GM18502 (cell line): ENCODE results near the gene MICAL3.
"Not testable (repeated sequence)": the region's sequence is repeated elsewhere in the genome, so short reads cannot be mapped to it uniquely, and the experiment has no call there.

ENCODE experiments used
- ATAC-seq: cut with Tn5 transposase; IDR thresholded peaks from one replicate; pipeline ENCODE4 v1.9.1; 2021; ENCODE audit warnings: mild to moderate bottlenecking; ENCODE audit not compliant: unreplicated experiment, poor library complexity

MICAL3 gene

DNA sequence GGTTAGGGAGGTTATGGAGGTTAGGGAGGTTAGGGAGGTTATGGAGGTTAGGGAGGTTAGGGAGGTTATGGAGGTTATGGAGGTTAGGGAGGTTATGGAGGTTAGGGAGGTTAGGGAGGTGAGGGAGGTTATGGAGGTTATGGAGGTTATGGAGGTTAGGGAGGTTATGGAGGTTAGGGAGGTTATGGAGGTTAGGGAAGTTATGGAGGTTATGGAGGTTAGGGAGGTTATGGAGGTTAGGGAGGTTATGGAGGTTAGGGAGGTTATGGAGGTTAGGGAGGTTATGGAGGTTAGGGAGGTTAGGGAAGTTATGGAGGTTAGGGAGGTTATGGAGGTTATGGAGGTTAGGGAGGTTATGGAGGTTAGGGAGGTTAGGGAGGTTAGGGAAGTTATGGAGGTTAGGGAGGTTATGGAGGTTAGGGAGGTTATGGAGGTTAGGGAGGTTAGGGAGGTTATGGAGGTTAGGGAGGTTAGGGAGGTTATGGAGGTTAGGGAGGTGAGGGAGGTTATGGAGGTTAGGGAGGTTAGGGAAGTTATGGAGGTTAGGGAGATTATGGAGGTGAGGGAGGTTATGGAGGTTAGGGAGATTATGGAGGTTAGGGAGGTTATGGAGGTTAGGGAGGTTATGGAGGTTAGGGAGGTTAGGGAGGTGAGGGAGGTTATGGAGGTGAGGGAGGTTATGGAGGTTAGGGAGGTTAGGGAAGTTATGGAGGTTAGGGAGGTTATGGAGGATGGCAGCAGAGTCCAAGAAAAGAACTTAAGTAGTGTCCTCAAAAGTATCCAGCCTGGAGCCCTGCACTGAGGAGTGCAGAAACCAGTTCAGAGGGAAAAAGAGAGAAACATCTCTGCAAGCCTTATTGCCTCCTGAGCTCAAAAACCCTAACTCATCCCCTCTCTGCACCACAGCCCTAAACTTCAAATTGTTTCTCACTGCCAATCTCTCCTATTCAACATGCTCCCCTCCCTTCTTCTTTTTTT lies 147.2 kb downstream of the MICAL3 start:
- ATAC-seq, result not testable (repeated sequence)

DNA sequence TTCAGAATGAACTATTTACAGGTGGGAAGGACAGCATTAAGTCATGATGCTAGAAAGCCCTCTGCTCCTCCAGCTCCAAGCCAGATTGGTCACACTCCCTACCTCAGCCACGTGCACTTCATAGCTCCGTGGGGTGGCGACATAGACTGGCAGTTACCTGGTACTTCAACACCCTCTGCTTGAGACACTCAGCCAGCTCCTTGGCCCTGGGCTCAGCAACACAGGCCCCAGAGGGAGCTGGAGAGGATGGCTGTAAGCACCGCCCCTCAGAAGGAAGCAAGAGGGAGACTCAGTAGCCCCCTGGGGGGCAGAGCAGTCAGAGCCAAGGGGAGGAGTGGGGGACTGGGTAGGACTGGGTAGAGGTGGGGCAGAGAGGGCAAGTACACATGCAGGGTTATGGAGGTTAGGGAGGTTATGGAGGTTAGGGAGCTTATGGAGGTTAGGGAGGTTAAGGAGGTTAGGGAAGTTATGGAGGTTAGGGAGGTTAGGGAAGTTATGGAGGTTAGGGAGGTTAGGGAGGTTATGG lies 148.0 kb downstream of the MICAL3 start:
- no peak for ATAC-seq

DNA sequence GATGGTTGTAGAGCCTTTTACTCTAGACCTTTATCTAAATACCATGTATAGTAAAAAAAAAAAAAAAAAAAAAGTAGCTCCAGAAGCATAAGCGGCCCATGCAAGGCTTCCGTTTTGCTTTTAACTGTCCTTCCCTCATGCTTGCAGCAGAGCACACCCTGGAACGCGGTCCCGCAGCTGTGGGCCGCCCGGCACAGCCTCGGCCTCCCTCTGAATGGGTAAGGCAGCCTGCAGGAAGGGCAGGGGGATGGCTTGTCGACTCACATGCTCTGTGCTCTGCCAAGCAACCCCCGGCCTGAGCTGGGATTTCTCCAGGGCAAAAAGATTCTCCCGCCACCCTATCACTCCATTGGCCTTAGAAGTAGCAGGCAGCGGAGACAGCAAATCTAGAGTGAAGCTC lies 148.7 kb downstream of the MICAL3 start:
- ATAC-seq, result no peak

DNA sequence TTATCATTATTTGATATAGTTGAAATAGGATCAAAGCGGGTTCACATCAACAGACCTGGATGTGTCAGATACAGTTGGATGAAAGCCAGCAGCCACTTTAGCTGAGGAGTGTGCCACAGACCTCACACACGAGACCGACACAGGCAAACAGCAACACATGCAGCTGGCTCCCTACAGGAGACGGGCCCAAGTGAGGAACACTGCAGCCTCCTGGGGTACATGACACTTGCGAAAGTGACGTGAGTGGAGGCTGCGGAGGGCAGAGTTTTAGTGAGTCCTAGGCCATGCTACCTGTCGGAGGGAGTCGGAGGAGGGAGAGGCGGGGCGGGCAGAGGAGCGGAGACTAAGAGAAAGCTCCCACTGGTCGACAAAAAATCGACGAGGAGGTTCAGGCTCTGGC lies 149.2 kb downstream of the MICAL3 start:
- ATAC-seq, result no peak

DNA sequence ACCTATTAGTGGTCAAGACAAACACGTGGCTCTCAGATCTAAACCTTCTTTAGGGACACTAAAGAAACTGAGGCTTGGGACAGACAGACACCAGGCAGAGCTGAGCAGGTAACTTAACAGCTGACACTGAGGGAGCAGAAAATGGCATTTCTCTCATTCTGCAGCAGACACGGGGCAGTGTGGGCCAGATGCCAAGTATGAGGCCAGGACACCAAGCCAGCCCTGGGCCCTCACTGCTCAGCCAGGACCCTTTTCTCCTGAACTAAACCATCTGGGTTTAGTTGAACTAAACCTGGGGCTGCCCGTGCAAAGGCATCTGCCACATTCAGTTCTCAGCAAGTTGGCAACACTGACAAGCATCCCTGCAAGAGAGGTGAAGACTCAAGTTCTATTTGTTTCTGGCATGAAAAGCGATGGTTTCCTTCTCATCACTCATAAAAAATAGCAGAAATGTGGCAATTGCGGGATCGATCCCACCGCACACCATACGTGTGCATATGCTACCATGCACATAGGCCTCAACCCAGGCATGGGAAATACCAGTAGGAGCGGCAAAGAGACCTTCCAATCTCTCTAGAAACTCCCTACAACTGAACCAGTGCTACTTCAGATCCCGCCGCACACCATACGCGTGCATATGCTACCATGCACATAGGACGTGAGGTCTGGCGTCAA lies 150.0 kb downstream of the MICAL3 start:
- ATAC-seq, result no peak

DNA sequence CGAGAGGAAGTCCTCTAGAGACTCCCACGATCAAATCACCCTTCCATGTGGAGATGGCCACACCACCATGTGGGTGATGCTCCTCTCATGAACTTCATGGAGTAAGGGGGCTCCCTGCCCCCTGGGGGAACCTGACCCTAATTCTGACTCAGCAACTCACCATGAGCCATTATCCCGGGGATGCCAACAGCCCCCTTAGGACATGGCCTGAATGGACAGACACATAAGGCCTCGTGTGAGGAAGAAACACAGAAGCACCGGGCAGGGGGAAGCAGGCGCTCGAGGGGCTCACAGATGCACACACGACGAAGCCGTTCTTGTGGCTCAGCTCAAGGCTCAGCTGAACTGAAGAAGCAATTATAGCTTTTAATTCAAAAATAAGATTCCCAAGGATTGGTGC lies 150.6 kb downstream of the MICAL3 start:
- ATAC-seq, result no peak

DNA sequence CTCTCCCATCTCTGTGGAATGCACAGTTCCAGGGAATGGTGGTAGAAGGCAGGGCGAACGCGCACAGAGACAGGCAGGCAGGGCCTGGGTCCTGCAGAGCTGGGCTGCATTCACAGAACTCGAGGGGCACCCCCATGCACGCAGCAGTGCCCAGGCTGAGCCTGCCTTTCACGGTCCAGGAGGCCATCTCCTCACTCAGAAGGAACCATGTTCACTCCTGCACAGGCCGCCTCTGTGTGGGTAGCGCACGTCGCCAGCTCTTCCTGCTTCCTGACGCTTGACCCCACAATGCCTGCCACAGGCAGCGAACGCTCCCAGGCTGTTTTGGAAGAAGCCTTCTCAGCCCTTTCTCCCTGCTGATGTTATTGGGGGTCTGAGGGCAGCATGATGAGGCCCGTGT lies 151.2 kb downstream of the MICAL3 start:
- ATAC-seq, result no peak

DNA sequence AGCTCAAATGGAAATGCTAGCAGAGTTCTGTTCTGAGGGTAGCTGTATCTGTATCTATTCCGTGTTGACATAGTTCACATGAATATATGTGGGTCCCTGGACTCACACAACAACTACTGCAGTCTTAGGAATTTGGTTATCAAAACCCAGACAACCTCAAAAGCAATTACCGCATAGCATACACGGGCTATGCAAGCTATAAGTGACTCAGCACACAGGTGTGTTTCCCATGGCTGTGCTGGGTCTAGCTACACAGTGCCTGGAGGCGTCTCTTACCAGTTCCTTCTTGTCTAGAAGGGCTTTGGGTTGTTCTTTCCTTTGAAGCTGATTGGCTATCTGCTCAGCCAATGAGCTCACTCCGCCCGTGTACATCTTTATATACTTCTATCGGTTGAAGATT lies 151.9 kb downstream of the MICAL3 start:
- no peak for ATAC-seq

DNA sequence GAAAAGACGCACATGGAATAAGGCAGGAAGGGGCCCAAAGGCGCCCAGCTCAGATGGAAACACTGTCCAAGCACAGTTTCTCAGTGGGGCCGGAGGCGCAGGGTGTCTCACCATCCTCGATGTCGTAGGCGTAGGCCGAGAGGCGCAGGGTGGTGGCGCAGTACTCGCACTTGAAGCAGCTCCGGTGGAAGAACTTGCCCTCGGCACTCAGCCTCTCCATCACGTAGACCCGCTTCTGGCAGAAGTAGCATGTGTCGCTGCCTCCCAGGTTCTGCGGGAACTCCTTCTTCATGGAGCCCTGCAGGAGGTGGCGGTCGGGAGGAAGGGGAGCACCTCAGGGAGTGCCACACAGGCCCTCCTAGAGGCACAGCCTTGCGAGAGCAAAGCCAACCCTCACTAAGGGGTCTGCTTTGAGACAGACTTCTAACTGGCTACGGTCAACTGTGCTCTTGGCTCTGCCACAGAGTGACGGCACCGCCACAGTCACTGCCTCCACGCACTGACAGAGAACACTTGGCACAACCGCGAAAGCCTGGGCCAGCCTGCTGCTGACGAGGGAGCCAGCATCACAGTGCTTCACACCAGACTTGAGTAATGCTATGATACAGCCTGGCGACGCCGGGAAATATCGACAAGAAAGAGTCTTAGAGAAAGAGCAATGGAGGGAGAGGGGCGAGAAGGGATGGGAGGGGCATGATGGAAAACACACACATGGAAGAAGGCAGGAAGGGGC lies 152.5 kb downstream of the MICAL3 start:
- no peak for ATAC-seq

DNA sequence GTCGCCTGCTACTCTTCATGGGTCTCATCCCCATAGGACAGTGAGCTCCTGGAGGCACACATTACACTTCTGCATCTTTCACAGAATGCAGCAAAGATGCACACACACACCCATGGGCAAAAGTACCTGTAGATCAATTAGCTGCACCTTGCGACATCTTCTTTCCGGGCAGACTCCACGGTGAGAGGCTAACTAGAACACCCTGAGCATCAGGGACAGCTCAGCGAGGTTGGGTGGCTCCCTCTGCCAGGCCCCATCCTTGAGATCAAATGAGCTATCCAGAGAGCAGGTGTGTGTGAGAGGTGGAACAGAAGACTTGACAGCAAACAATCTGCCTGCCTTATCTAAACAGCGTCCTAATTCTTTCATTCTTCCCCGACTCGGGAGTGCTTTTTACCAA lies 154.0 kb downstream of the MICAL3 start:
- no peak for ATAC-seq

DNA sequence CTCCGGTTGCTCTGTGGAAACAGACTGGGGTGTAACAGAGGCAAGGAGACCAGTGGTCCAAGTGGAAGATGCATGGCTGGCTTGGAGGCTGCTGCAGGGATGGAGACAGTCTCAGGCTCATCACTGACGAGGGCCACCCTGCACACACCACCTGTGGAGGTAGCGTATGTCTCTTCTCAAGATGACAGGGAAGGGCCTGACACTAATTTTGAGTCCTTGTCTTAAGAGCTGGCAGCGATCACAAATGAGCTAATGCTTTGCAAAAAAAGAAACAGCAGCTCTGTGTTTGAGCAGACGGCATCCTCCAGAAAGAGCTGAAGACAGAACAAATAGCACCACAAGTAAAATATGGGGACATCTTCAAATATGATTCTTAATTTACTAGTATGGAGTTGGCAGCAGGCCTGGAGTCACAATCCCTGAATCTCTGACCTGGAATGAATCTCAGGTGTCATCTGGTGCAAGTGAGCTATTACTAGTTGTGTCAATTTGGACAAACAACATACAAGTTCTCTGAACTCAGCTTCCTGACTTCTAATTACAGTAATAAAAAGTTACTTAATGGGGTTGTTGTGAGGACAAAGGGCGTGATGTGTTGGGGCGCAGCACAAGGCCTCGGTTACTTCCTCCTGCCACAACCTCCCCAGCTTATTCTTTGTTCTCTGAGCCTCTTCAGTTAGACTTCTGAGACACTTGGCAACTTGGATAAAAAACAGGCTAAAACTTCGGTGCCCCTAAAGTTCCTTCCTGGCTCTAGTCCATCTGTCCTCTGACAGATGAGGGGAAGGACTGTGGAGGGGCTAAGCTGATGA lies 154.9 kb downstream of the MICAL3 start:
- ATAC-seq, result no peak

DNA sequence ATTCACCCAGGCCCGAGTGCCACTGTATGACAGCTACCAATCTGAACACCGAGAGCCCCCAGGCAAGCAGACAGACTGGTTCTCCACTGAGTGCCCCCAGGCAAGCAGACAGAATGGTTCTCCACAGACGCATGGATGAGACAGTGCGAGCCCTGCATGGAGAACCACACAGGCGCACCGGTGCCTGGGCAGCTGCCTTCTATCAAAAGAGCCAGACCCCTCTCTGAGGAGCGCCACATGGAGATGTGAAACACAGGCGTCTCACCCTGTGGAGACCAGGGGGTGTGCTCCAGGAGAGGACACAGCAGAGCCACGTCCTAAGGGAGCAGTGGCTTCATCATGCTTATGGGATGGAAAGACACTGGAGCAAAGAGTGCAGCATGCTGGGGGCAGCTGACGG lies 155.6 kb downstream of the MICAL3 start:
- no peak for ATAC-seq

DNA sequence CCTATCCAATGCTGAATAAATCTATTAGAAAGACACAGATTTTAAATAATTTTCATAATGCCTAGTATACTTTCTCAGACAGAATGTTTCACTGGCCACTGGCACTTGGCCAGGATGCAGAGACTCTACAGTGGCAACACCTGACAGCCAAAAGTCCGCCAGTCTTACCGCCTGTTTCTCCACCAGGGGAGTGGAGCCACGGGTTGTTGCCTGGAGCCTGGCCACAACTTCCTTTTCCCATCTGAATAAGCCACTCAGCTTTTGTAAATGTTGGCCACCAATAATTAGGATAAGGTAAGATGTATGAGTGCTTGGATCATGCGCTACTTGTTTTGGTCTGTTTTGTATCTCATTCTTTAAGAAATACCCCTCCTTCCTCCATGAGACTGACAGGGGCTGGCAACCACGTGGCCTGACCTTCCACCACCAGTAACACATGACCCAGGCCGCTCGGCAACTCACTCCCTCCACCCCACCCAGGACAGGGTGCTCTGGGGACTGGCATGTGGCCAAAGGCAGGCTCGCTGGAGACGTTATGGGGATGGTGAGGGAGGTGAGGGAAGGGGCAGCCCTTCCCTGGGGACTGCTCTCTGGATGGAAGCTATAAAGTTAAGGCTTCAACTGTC lies 157.1 kb downstream of the MICAL3 start:
- ATAC-seq, result no peak

DNA sequence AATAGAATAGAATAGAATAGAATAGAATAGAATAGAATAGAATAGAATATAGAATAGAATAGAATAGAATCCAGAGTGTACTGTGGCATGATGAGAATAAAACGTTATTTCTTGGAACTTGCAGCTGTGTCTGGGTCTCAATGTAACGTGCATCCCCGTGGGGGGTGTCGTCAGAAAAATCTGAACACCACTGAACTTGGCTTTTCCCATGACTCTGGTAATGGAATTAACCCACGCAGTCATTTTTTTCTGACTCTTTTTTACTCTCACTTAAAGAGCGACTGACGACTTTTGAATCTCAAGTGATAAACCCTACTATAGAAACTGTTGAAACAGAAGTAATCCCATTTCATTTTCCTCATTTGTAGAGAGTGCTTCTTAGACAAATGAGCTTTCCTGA lies 157.7 kb downstream of the MICAL3 start:
- ATAC-seq, result no peak

DNA sequence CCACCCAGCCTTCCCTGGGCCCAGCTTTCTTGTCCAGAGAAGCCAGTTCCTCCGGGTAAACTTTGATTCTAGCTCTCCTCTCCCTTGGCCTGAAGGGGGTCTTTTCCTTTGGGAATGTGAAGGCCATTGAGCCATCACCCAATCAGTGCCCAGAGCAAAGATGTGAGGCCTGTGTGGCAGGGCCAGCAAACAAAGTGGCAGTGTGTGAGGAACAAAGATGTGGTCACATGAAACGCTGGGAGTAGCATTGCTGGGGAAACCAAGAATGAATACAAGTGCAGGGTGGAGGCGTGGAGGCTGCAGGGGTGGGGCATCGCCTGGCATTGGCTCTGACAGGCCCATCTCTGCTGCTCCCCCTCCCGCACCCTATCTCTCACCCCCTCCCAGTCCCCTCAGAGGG lies 158.2 kb downstream of the MICAL3 start:
- no peak for ATAC-seq

DNA sequence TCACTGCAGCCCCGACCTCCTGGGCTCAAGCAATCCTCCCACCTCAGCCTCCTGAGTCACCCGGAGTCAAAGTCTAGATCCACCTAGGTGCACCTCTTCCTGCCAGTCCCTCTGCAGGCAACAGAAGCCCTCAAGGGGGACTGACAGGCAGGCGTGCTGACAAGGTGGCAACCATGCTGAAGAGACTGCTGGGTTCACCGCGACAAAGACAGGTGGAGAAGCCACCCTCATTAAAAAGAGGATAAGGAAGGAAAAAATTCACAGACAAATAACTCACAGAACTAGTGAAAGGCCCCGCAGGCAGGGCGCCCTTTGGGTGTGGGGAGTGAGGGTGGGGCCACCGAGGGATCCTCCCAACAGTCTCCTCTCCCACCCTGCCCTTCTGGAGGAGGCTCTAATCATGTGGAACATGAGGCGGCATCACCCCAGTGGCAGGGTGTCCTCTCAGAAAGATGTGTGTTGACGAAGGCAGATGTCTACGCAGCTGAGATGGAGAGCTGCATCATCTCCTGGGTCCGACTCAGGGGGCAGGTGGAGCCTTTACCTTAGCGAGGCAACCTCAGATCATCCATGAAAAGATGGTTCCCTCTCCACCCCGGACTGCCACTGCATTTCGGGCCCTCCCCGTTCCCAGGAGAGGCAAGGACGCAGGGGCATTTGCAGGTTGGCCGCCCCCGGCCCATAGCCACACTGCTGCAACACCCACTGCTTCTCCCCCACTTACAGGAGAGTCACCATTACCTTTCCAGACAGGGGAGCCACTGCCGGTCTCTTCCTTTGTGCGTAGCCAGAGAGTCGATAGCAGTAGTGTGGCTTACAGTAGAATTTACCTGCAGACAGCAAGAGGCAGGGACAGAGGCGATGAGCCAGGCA lies 158.9 kb downstream of the MICAL3 start:
- no peak for ATAC-seq

DNA sequence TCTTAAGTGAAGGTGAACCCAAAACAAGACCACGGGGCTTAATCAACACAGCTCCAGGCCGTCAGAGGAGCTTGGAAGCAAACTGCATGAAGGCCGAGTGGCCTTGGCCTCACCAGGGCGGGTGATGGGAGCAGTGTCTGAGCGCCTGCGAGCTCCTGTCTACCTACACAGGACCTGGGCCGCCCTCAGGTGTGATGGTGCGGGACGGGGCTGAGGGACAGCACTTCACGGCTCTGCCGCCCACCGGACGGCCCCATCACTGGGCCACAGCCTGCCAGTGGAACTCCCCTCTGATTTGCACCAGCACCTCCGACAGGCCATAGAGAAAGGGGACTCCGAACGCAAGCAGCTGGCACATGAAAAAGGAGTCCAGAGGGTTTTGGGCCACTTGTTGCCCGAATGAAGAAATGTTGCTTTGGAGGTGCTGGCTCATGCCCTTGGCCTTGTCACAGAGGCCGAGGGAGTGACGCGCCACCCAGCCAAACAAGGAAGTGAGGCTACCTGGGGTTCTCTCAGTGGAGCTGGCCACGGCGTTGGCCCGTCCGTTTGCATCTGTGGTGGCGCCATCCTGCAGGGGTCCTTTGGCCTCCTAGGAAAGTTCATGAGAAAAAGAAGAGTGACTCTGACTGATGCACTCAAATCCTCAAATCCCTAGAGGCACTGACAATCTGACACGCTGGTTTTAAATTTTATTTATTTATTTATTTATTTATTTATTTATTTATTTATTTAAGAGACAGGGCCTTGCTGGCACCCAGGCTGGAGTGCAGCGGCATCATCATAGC lies 159.8 kb downstream of the MICAL3 start:
- no peak for ATAC-seq

DNA sequence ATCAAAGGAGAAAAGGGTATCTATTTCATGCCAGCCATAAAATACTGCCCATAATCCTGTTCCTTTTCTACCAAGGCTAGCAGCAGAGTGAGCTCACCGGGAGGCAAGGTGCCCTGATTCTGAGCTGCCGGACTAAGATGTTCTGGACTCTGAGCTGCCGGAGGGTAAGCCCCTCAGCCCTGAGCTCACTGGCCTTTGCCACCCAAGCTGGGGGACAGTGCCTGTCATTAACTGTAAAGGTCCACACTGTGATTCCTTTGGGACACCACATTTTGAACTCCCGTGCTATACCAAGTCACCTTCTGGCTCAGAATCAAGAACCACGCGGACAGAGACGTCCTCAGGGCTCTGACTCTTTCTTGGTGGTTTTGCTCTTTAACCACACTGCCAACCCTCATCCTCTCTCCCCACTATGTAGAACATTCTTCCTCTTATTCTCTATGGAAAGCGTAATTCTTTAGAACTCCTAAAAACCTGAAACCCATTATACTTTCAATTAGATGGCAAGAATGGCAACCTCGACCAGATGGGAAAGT lies 161.6 kb downstream of the MICAL3 start:
- ATAC-seq, result no peak
